SKM-1 treated with dmso at 0.1 percent for 144 hours (cell line): ENCODE measurements around the gene MALRD1.

ENCODE experiments used
- DNase-seq: peaks from one replicate; lab custom pipeline; 2025; ENCODE audit not compliant: unreplicated experiment; lab: John Stamatoyannopoulos, UW

The MALRD1 gene

GRCh38 chr10:19107406-19107805, 58.8 kb downstream of the MALRD1 start:
- no peak for DNase-seq

- no peak for DNase-seq
These were observed 63.1 kb downstream of the MALRD1 start for GRCh38 chr10:19111501-19112267.

GRCh38 chr10:19117438-19117837, 68.8 kb downstream of the MALRD1 start:
- no peak for DNase-seq

DNA sequence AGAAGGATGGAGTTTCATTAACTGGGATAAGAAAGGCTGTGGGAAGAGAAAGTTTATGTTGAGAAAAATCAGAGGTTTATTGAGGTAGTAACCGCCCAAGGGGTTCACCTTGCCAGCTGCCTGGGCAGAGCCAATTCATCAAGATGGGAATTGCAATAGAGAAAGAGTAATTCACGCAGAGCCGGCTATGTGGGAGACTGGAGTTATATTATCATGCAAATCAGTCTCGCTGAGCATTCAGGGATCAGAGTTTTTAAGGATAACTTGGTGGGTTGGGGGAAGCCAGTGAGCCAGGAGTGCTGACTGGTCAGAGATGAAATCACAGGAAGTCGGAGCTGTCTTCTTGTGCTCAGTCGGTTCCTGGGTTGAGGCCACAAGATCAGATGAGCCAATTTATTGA, 70.6 kb downstream of the MALRD1 start:
- no peak for DNase-seq

- no peak for DNase-seq
These were observed 71.8 kb downstream of the MALRD1 start for GRCh38 chr10:19120381-19120908.

GRCh38 chr10:19133992-19134391, 85.4 kb downstream of the MALRD1 start:
- DNase-seq: no peak

DNA sequence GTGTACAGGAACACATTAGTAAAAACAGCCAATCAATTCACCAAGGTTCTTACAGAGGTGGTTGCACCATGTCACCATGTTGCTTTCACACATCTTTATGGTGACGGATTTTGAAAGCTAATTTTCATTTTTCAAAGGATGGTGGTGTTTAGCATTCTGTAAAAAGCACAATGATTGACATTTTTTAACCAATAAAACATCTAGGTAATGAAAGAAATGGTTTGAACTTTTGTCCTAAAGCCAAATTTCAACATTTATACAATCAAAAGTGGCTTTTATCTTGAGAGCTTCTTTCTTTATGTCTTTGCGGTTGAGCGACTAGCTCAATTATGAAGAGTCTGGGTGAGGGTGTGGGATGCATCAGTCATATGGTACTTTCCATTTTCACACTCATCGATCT, 94.4 kb downstream of the MALRD1 start:
- DNase-seq: no peak

- DNase-seq: no peak
These were observed 95.6 kb downstream of the MALRD1 start for GRCh38 chr10:19144206-19144605.

GRCh38 chr10:19154375-19154774, 105.8 kb downstream of the MALRD1 start:
- DNase-seq: no peak

DNA sequence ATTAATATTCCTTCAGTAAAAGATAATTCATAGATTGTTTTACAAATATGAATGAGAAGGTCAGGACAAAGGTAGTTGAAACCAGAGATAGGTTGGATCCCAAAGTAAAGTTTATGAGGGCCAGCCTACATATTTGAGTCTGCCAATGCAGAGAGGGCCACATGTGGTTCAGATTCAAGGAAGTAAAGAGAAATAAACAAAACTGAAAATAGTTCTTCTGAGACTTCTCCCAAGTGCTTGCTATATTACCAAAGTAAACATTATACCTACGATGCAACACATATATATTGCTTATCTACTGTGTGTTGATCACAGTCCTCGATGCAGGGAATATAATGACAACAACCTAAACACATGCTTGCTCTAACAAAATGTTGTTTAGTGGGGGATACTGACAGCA, 109.8 kb downstream of the MALRD1 start:
- no peak for DNase-seq

DNA sequence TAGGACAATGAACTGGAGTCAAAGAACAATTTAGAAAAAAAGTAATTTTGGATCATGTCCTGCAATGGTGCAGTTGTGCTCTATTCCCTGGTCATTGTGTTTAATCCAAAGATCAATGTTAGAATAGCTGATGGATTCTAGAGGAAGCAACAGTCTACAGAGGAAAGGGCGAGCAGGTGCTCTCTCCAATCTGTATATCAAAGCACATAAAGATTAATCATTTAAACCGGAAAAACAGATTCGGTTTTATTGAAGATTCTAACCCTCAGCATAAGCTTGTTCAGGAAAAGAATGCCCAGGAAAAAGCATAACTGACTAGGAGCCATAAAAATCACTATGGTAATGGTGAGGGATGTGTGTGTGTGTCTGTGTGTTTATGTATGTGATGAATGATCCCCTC, 110.3 kb downstream of the MALRD1 start:
- no peak for DNase-seq

DNA sequence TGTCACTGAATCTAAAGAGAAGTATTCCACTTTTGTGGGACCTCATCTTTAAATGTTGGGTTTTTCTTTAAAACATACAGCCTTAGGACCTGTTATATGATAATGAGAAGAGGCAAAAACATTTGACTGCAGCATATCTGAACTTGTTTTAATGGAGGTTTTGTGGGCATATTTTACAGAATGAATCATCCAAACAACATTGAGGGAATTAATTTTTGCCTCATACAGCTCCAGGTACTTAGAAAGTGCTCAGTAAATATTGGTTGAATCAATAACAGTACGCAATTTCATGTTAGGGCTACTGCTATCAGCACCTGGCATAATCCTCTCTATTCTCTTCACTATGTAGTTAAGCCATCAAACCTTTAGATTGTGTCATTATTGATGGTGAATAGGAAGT, 115.9 kb downstream of the MALRD1 start:
- no peak for DNase-seq

GRCh38 chr10:19168584-19168983, 120.0 kb downstream of the MALRD1 start:
- DNase-seq: peak; percentile 1

- no peak for DNase-seq
These were observed 120.4 kb downstream of the MALRD1 start for GRCh38 chr10:19169041-19169440.

DNA sequence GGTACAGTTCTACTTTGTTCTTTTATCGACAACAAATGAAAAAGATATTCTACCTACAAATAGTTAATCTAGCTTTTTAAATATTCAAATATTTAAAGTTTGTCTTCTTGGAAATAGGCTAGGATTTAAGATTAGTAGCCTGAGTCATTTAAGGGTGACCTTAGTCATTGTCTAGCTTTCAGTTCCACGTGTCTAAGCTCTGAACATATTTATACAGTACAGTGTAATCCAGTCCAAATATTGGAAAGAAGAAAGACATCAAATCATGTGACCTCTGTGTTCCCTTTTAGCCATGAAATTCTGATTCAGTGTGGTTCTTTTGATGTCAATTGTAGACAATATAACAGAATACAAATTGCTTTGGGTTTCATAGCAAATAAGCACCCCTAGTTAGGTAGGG, 121.1 kb downstream of the MALRD1 start:
- DNase-seq: no peak

DNA sequence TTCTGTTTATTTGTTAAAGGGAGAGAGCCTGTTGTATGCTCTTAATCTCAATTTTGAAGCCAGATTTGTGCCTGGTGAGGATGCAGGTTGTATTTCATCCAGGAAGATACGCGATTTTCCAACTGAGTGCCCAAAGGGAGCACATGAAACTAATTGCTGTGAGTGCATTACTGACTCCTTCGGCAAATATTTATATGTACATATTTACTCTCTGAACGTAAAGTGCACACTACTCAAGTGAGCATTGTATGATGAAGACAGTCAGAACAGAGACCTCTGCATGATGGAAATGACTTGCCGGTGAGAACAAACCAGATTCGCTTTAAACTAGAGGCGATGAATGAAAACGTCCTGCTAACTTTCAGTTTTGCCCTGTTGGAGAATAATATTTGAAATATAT, 130.1 kb downstream of the MALRD1 start:
- no peak for DNase-seq

DNA sequence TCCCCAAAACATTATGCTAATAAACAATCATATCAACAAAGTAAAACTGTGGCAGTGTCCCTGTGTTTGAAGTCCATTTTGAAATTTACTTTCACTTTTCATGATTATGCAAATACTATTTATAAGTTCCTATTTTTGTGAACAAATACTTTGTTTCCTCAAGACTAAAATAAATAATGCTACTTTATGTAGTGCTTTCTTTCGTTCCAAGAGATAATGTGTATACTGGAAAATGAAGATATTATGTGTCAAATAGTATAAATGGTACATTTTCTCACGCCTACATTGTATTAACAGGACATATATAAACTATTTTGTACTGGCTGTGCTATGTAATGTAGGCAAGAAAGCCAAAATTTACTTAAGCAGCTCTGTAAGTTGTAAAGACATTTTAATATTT, 136.3 kb downstream of the MALRD1 start:
- no peak for DNase-seq

DNA sequence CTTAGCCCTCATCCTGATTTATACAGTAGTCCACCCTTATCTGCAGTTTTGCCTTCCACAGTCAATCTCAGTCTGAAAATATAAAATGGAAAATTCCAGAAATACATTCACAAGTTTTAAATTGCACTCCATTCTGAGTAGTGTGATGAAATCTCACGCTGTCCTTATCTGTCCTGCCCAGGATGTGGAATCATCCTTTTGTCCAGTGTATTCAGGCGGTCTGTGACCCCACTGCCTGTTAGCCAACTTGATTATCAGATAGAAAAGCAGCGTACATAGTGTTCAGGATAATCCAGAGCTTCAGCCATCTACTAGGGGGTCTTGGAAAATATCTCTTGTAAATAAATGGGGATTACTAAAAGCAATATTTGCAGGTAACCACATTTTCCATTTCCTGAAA, 146.3 kb downstream of the MALRD1 start:
- DNase-seq: no peak

GRCh38 chr10:19195698-19196097, 147.1 kb downstream of the MALRD1 start:
- DNase-seq: peak; percentile 3

DNA sequence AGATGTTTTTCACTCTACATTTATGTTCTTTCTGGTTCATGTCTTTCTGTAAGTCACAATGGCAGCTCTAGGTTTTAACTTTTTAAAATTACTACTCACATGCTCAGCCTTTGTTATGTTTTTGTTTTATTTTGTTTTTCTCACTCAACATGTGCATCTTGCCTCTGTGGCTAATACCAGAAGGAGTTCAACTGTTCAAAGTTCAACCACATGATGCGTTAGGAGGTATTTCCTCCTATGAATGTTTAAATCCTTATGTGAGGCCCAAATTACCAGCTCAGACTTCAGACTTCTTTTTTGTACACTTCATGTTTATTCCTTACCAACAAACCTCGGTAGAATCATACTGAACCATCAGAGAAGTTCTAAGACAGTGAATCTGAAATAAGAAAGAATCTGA, 151.6 kb downstream of the MALRD1 start:
- no peak for DNase-seq

DNA sequence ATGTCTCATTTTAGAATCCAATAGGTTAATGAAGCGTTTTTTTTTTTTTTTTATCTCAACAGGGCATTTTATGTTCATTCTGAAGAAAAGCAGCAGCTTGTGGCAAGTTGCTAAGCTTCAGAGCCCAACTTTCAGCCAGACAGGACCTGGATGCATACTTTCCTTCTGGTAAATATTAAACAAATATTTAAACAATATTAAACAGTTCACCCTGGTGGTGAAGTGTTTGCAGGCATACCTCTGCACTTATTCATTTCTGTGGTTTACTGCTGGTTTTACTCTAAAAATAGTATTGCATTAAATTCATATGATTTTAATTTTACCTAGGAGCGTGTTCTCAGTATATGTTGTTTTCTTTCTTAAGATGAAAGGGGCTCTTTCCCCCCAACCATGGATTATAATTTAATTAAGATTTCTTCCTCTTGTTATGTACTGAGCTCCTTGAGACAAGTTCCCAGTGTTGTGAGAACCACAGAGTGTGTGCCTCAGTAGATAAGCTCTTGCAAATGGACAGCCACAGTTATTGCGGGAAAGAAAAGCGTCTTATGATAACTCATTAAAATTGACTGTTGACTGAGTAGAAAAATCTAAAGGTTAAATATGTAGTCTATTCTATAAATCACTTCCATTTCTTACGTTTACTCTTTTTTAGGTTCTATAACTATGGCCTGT, 155.8 kb downstream of the MALRD1 start:
- no peak for DNase-seq

GRCh38 chr10:19209319-19209718, 160.7 kb downstream of the MALRD1 start:
- no peak for DNase-seq

- DNase-seq: no peak
These were observed 164.0 kb downstream of the MALRD1 start for GRCh38 chr10:19212590-19212989.
